Sigmoid colon (tissue), 7 donors: Measurements from ENCODE around the gene VCX2. TPM values are rescaled to one million over a fixed set of nuclear protein-coding genes. Genes with fewer than 3 reads are reported as not detected.

Experiments
- DNase-seq: peaks from one replicate; pipeline ENCODE4 v3.0.0-alpha.2; 2019
- H3K27ac ChIP-seq, 4 donors: fragments of 200-600 bp; sonication (generic); one replicate each; pipeline ENCODE4 v1.5.1; 2016 to 2019; ENCODE audit warnings: mild to moderate bottlenecking in 1 of 4
- H3K27me3 ChIP-seq, 3 donors: fragments of 200-600 bp; sonication (generic); one replicate each; pipeline ENCODE4 v1.5.1; 2019; ENCODE audit warnings: mild to moderate bottlenecking in 1 of 3
- H3K36me3 ChIP-seq, 4 donors: fragments of 200-600 bp; sonication (generic); one replicate each; pipeline ENCODE4 v1.5.1; 2016 to 2019
- H3K4me1 ChIP-seq, 4 donors: fragments of 200-600 bp; sonication (generic); one replicate each; pipeline ENCODE4 v1.5.1; 2017 to 2019
- H3K4me3 ChIP-seq, 4 donors: fragments of 200-600 bp; sonication (generic); one replicate each; pipeline ENCODE4 v1.5.1; 2017 to 2019; ENCODE audit warnings: mild to moderate bottlenecking in 2 of 4, moderate library complexity in 1 of 4
- H3K9me3 ChIP-seq, 4 donors: fragments of 200-600 bp in 3 of 4; sonication (generic) in 3 of 4; one replicate each; pipeline versions ENCODE4 v1.5.1 to v1.6.1; 2013 to 2019
- CTCF ChIP-seq, 4 experiments: fragments of 450-650 bp in 3 of 4; fragments of 200-600 bp in 1 of 4; IDR thresholded peaks; one replicate each; pipeline ENCODE4 v1.5.1; 2016 to 2019; ENCODE audit warnings: antibody characterized with exemption in 4 of 4, mild to moderate bottlenecking in 3 of 4, moderate library complexity in 2 of 4
- EP300 ChIP-seq, 4 donors: sonication (generic); formaldehyde crosslinking; IDR thresholded peaks; one replicate each; pipeline ENCODE4 v1.6.1; 2017; ENCODE audit warnings: antibody characterized with exemption in 4 of 4
- POLR2A ChIP-seq, 2 donors: fragments of 450-650 bp; IDR thresholded peaks; one replicate each; pipeline ENCODE4 v1.6.1; 2016; ENCODE audit warnings: antibody characterized with exemption in 2 of 2, mild to moderate bottlenecking in 2 of 2, moderate library complexity in 2 of 2
- POLR2AphosphoS5 ChIP-seq, 4 donors: sonication (generic); formaldehyde crosslinking; IDR thresholded peaks; one replicate each; pipeline ENCODE4 v1.6.1; 2017; ENCODE audit warnings: antibody characterized with exemption in 4 of 4
- WGBS, 2 donors: extraction: QIAGEN DNeasy Blood & Tissue Kit; methylation state at CpG; one replicate each; pipeline ENCODE4 v1.1.7; 2013; 5-methylcytosine and 5-hydroxymethylcytosine counted together
- intact Hi-C: fragments of 100-400 bp; cut with DNase I; formaldehyde crosslinking; loops from one replicate; pipeline ENCODE4 v1.15.1; 2023
- polyA plus RNA-seq, 3 donors: library from polyadenylated mRNA; stranded (reverse); fragments of 200-250 nt; gene quantifications; one replicate each; pipeline ENCODE4 v1.2.3, GENCODE V29; 2013
- total RNA-seq, 4 donors: library from RNA; depleted of rRNA; stranded (reverse); fragments of >200 nt; gene quantifications; one replicate each; pipeline ENCODE4 v1.1.0, GENCODE V29; 2016
- donor health status: healthy with polysubstance abuse.
- donor health status: Bipolar disorder and iron deficiency.
- donor health status: healthy.

The VCX2 gene
- total and polyA plus RNA-seq, 7 donors = not detected

- WGBS, 2 donors = 88 to 89% methylated on average over 3 of the region's 3 CpGs
- H3K27me3 ChIP-seq = no peaks in the 10 kb centered on the region
- no peaks in the 10 kb centered on the region for H3K36me3 ChIP-seq
- no peak for DNase-seq
- H3K27ac ChIP-seq = no peak overlapping the region
- intact Hi-C loops = no loop called here
- H3K4me1 ChIP-seq = no peaks in the 10 kb centered on the region
- H3K4me3 ChIP-seq = no peak overlapping the region
- TF ChIP-seq CTCF (IDR thresholded peaks at IDR 0.05) (no peak), EP300 (IDR thresholded peaks at IDR 0.05) (no peak), POLR2A (IDR thresholded peaks at IDR 0.05) (no peak), POLR2AphosphoS5 (IDR thresholded peaks at IDR 0.05) (no peak)
- no peaks in the 10 kb centered on the region for H3K9me3 ChIP-seq
Measured at GRCh38 chrX:8141896-8142295, 29.2 kb downstream of the VCX2 start.

GRCh38 chrX:8140986-8141744 lies 29.9 kb downstream of the VCX2 start:
- Histone ChIP-seq H3K36me3 (no peaks in the 10 kb centered on the region), H3K4me1 (no peaks in the 10 kb centered on the region), H3K4me3 (no peak overlapping the region), H3K27ac (no peak overlapping the region), H3K9me3 (no peaks in the 10 kb centered on the region), H3K27me3 (no peaks in the 10 kb centered on the region)
- 91 to 92% methylated on average over 10 of the region's 10 CpGs for WGBS, 2 donors
- no peak for TF ChIP-seq POLR2AphosphoS5 (IDR thresholded peaks at IDR 0.05)
- no peak for TF ChIP-seq CTCF (IDR thresholded peaks at IDR 0.05)
- TF ChIP-seq POLR2A (IDR thresholded peaks at IDR 0.05) = no peak
- no peak for TF ChIP-seq EP300 (IDR thresholded peaks at IDR 0.05)
- intact Hi-C loops = no loop called here
- no peak for DNase-seq

GRCh38 chrX:8139716-8140115 lies 31.4 kb downstream of the VCX2 start:
- H3K9me3 ChIP-seq = no peaks in the 10 kb centered on the region
- 78 to 90% methylated on average over 4 of the region's 4 CpGs for WGBS, 2 donors
- intact Hi-C loops = no loop called here
- H3K36me3 ChIP-seq = no peaks in the 10 kb centered on the region
- no peak overlapping the region for H3K27ac ChIP-seq
- no peak for DNase-seq
- no peaks in the 10 kb centered on the region for H3K4me1 ChIP-seq
- no peak for TF ChIP-seq CTCF (IDR thresholded peaks at IDR 0.05)
- no peak for TF ChIP-seq POLR2A (IDR thresholded peaks at IDR 0.05)
- no peak for TF ChIP-seq POLR2AphosphoS5 (IDR thresholded peaks at IDR 0.05)
- no peak for TF ChIP-seq EP300 (IDR thresholded peaks at IDR 0.05)
- H3K4me3 ChIP-seq = no peak overlapping the region
- H3K27me3 ChIP-seq = no peaks in the 10 kb centered on the region

GRCh38 chrX:8138252-8138651 lies 32.8 kb downstream of the VCX2 start:
- Histone ChIP-seq H3K27me3 (no peaks in the 10 kb centered on the region), H3K27ac (no peak overlapping the region), H3K4me1 (no peaks in the 10 kb centered on the region), H3K9me3 (no peaks in the 10 kb centered on the region), H3K4me3 (no peak overlapping the region), H3K36me3 (no peaks in the 10 kb centered on the region)
- intact Hi-C loops = no loop called here
- 85 to 94% methylated on average over 5 of the region's 5 CpGs for WGBS, 2 donors
- DNase-seq = no peak
- no peak for TF ChIP-seq EP300 (IDR thresholded peaks at IDR 0.05)
- no peak for TF ChIP-seq CTCF (IDR thresholded peaks at IDR 0.05)
- no peak for TF ChIP-seq POLR2AphosphoS5 (IDR thresholded peaks at IDR 0.05)
- no peak for TF ChIP-seq POLR2A (IDR thresholded peaks at IDR 0.05)

GRCh38 chrX:8126648-8127047 lies 44.4 kb downstream of the VCX2 start:
- Histone ChIP-seq H3K27ac (no peak overlapping the region), H3K9me3 (no peaks in the 10 kb centered on the region), H3K36me3 (no peaks in the 10 kb centered on the region), H3K4me1 (no peaks in the 10 kb centered on the region), H3K4me3 (no peak overlapping the region), H3K27me3 (no peaks in the 10 kb centered on the region)
- TF ChIP-seq POLR2A (IDR thresholded peaks at IDR 0.05) (no peak), EP300 (IDR thresholded peaks at IDR 0.05) (no peak), CTCF (IDR thresholded peaks at IDR 0.05) (no peak), POLR2AphosphoS5 (IDR thresholded peaks at IDR 0.05) (no peak)
- 90 to 95% methylated on average over 3 of the region's 3 CpGs for WGBS, 2 donors
- DNase-seq = no peak
- intact Hi-C loops = no loop called here
